B cell (primary cell): Measurements from ENCODE around the gene SLC44A1. TPM values are rescaled to one million over a fixed set of nuclear protein-coding genes. Genes with fewer than 3 reads are reported as not detected.

Experiments used
- ATAC-seq: fragments of 200-7000 bp; cut with Tn5 transposase; one replicate; pipeline ENCODE4 v1.10.0; 2021; ENCODE audit warnings: low read depth, mild to moderate bottlenecking, moderate number of reproducible peaks, moderate library complexity
- CTCF ChIA-PET: fragments of 350-600 bp; sonication (Branson Sonifier 250); formaldehyde crosslinking; loops from one replicate; lab custom pipeline; 2021; ENCODE audit warnings: antibody characterized with exemption, inconsistent platforms; lab: Charles Lee
- POLR2A ChIA-PET: fragments of 350-600 bp; sonication (Branson Sonifier 250); formaldehyde crosslinking; loops from one replicate; lab custom pipeline; 2021; ENCODE audit warnings: antibody characterized with exemption; lab: Charles Lee
- DNase-seq: peaks from one replicate; pipeline ENCODE4 v3.0.0; 2013
- H2AFZ ChIP-seq: 2 replicates; pipeline ENCODE4 v1.6.1; 2012; ENCODE audit warnings: mild to moderate bottlenecking, low read depth, low read length; ENCODE audit not compliant: insufficient read depth, poor library complexity, severe bottlenecking
- H3K27ac ChIP-seq, 2 donors: 1 replicate in 1 of 2; 2 replicates in 1 of 2; pipeline ENCODE4 v1.5.1; 2012 to 2013; ENCODE audit warnings: low read length in 2 of 2, mild to moderate bottlenecking in 2 of 2, moderate library complexity in 1 of 2
- H3K27me3 ChIP-seq, 4 experiments: fragments of 200-600 bp in 1 of 4; sonication (generic) in 1 of 4; replicated peaks in 1 of 4; 1 replicate in 2 of 4; 2 replicates in 2 of 4; pipeline versions ENCODE4 v1.6.1 to v1.7.0; 2013 to 2016; ENCODE audit warnings: low read length in 3 of 4, mild to moderate bottlenecking in 2 of 4, mixed read lengths in 1 of 4, moderate library complexity in 1 of 4; ENCODE audit not compliant: insufficient read depth in 4 of 4, control insufficient read depth in 3 of 4; ENCODE audit errors: control extremely low read depth in 1 of 4
- H3K36me3 ChIP-seq, 2 experiments: replicated peaks in 1 of 2; 1 replicate in 1 of 2; 2 replicates in 1 of 2; pipeline versions ENCODE4 v1.6.1 to v1.7.1; 2013; ENCODE audit warnings: low read length in 1 of 2; ENCODE audit not compliant: insufficient read depth in 2 of 2, control insufficient read depth in 1 of 2; ENCODE audit errors: control extremely low read depth in 1 of 2, extremely low read depth in 1 of 2
- H3K4me1 ChIP-seq, 2 donors: fragments of 200-600 bp in 1 of 2; sonication (generic) in 1 of 2; 1 replicate in 1 of 2; 2 replicates in 1 of 2; pipeline versions ENCODE4 v1.5.1 to v1.6.1; 2013 to 2017; ENCODE audit warnings: low read length in 2 of 2; ENCODE audit not compliant: control insufficient read depth in 2 of 2, insufficient read depth in 2 of 2
- H3K4me2 ChIP-seq: replicated peaks from 2 replicates; pipeline ENCODE3; 2012; ENCODE audit warnings: mild to moderate bottlenecking, low read depth, low read length; ENCODE audit not compliant: poor library complexity, severe bottlenecking
- H3K4me3 ChIP-seq, 5 experiments: fragments of 200-600 bp in 1 of 5; sonication (generic) in 1 of 5; 1 replicate in 3 of 5; 2 replicates in 2 of 5; pipeline versions ENCODE4 v1.5.1 to v1.7.0; 2011 to 2016; ENCODE audit warnings: low read length in 4 of 5, mild to moderate bottlenecking in 4 of 5, low read depth in 2 of 5, control low read depth in 1 of 5, moderate library complexity in 1 of 5; ENCODE audit not compliant: insufficient read depth in 1 of 5; ENCODE audit errors: control extremely low read depth in 1 of 5, extremely low read depth in 1 of 5
- H3K79me2 ChIP-seq: fragments of 200-600 bp; sonication (generic); one replicate; pipeline ENCODE4 v1.6.0; 2016; ENCODE audit warnings: low read length; ENCODE audit not compliant: control insufficient read depth, insufficient read depth
- H3K9ac ChIP-seq: fragments of 200-600 bp; sonication (generic); 2 replicates; pipeline ENCODE4 v1.6.1; 2017; ENCODE audit warnings: mild to moderate bottlenecking, low read length, moderate library complexity
- H3K9me3 ChIP-seq, 3 donors: one replicate each; pipeline versions ENCODE4 v1.6.1 to v1.7.1; 2013; ENCODE audit warnings: low read length in 2 of 3; ENCODE audit not compliant: control insufficient read depth in 2 of 3, insufficient read depth in 1 of 3; ENCODE audit errors: control extremely low read depth in 1 of 3
- H4K20me1 ChIP-seq: 2 replicates; pipeline ENCODE4 v1.6.0; 2012; ENCODE audit warnings: mild to moderate bottlenecking, low read length; ENCODE audit not compliant: insufficient read depth, control insufficient read depth, poor library complexity, severe bottlenecking
- H3K27ac Mint-ChIP-seq: one replicate; pipeline ENCODE4 v1.8.0; 2021; ENCODE audit warnings: mixed read lengths
- H3K27me3 Mint-ChIP-seq: one replicate; pipeline ENCODE4 v1.8.0; 2021; ENCODE audit warnings: mixed read lengths
- H3K4me1 Mint-ChIP-seq: one replicate; pipeline ENCODE4 v1.8.0; 2021; ENCODE audit warnings: mixed read lengths
- H3K4me3 Mint-ChIP-seq: one replicate; pipeline ENCODE4 v1.8.0; 2021; ENCODE audit warnings: mixed read lengths
- H3K9me3 Mint-ChIP-seq: one replicate; pipeline ENCODE4 v1.8.0; 2022; ENCODE audit warnings: mixed read lengths; ENCODE audit not compliant: insufficient read depth
- CTCF ChIP-seq: fragments of 200-600 bp; IDR thresholded peaks from one replicate; pipeline ENCODE4 v1.8.0; 2022; ENCODE audit warnings: antibody characterized with exemption, mild to moderate bottlenecking
- EZH2 ChIP-seq: IDR thresholded peaks from 2 replicates; pipeline ENCODE4 v1.6.1; 2012; ENCODE audit warnings: borderline replicate concordance, low read depth, mild to moderate bottlenecking, moderate library complexity, low read length; ENCODE audit not compliant: insufficient read depth, poor library complexity, severe bottlenecking
- WGBS: methylation state at CpG from one replicate; pipeline ENCODE4 v1.1.5; 2013; ENCODE audit warnings: missing lambda C conversion rate; ENCODE audit not compliant: insufficient coverage; 5-methylcytosine and 5-hydroxymethylcytosine counted together
- intact Hi-C: fragments of 100-400 bp; cut with micrococcal nuclease; formaldehyde crosslinking; loops from one replicate; pipeline ENCODE4 v1.10.0; 2022
- polyA plus RNA-seq: library from polyadenylated mRNA; depleted of rRNA; stranded (reverse); fragments of >200 nt; gene quantifications from 2 replicates; pipeline ENCODE4 v1.2.3, GENCODE V29; 2012
- total RNA-seq, 2 donors: library from RNA; stranded (reverse); fragments of 120-200 nt in 1 of 2; gene quantifications; 1 replicate in 1 of 2; 2 replicates in 1 of 2; pipeline versions ENCODE4 v1.2.3 to v1.2.4, GENCODE V29; 2013 to 2022

The SLC44A1 gene
- total and polyA plus RNA-seq, 2 donors (not counting 1 experiment from before 2014, with no cell fraction given): 2.2 to 17.7 TPM

- no peak for ATAC-seq
- no peak overlapping the region for H3K4me3 Mint-ChIP-seq
These were observed 25.1 kb downstream of the SLC44A1 start for GRCh38 chr9:105269593-105269992.

GRCh38 chr9:105270711-105271110, 26.3 kb downstream of the SLC44A1 start:
- no peaks in the 10 kb centered on the region for H3K9me3 Mint-ChIP-seq
- CTCF ChIA-PET: no interaction called here
- Histone ChIP-seq H3K27ac (no peak overlapping the region), H4K20me1 (no peaks in the 10 kb centered on the region), H3K9ac (no peak overlapping the region), H3K79me2 (peaks cover 5% of the 10 kb centered on the region), H3K4me2 (no peak overlapping the region), H3K4me3 (no peak overlapping the region), H3K27me3 (no peaks in the 10 kb centered on the region), H3K9me3 (no peaks in the 10 kb centered on the region), H3K36me3 (no peaks in the 10 kb centered on the region), H3K4me1 (no peaks in the 10 kb centered on the region), H2AFZ (no peak overlapping the region)
- intact Hi-C loops: no loop called here
- H3K27ac Mint-ChIP-seq: no peak overlapping the region
- H3K27me3 Mint-ChIP-seq: no peaks in the 10 kb centered on the region
- peaks cover 3% of the 10 kb centered on the region for H3K4me1 Mint-ChIP-seq
- WGBS: 82% methylated on average over 2 of the region's 4 CpGs
- DNase-seq (no peak), ATAC-seq (no peak)
- POLR2A ChIA-PET: no interaction called here
- no peak overlapping the region for H3K4me3 Mint-ChIP-seq
- TF ChIP-seq EZH2: no peak
- no peak for TF ChIP-seq CTCF

More at GRCh38 chr9:105269593-105269992, 25.1 kb downstream of the SLC44A1 start:
- Histone ChIP-seq H3K9me3 (no peaks in the 10 kb centered on the region), H4K20me1 (no peaks in the 10 kb centered on the region), H2AFZ (no peak overlapping the region), H3K4me3 (no peak overlapping the region), H3K27me3 (no peaks in the 10 kb centered on the region), H3K9ac (no peak overlapping the region), H3K36me3 (no peaks in the 10 kb centered on the region), H3K27ac (no peak overlapping the region), H3K4me2 (no peak overlapping the region), H3K4me1 (no peaks in the 10 kb centered on the region), H3K79me2 (peaks cover 5% of the 10 kb centered on the region)
- no peak for TF ChIP-seq EZH2
- no peak for TF ChIP-seq CTCF
- intact Hi-C loops: no loop called here
- H3K4me1 Mint-ChIP-seq: peaks cover 6% of the 10 kb centered on the region
- WGBS: no CpG with 5 or more reads among the region's 2 CpGs
- no peak for DNase-seq
- no peaks in the 10 kb centered on the region for H3K27me3 Mint-ChIP-seq
- no peaks in the 10 kb centered on the region for H3K9me3 Mint-ChIP-seq
- ChIA-PET CTCF (no interaction called here), POLR2A (no interaction called here)
- no peak overlapping the region for H3K27ac Mint-ChIP-seq
